ENCODE data around the gene MYO1H. TPM values are rescaled to one million over a fixed set of nuclear protein-coding genes. Genes with fewer than 3 reads are reported as not detected.

Gene MYO1H
- total RNA-seq, 1 experiment from 2014 or later = 0.26 TPM

DNA sequence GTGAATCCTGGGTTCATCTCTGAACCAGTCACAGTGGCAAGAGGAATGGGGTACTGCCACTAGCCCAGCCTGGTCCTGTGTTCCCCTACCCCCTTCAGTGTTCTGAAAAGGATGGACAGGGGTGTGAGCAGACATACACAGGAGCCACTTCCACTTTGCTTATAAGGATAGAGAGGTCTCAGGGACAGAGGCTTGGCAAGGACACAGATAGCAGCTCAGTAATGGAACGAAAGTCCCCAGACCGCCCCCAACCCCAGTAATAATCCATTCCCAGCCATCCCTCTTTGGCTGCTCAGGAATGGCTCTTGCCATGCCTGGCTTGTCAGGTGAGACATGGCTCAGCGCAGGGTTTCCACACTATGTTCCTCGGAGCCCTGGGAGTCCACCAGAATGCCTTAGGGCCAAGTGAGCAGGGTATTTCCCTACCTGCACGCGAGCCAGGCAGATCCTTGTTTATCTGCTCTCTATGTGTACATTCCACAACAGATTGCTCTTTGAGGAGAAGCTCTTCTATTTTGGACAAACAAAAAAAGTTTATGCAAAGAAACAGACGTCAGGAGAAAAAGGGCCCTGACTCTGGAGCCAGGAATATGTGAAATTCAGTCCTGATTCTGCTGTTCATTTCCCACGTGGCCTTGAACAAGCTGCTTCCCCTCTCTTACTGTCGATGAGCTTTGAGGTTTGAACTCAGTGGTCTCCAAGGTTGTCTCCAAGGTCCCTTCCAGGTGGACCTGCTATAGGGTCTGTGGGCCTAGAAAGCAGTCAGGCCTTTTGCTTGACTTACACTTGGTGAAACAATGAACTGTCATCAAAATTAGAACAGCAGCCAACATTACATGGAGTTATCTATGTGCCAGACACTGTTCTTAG lies 139.7 kb downstream of the MYO1H start:
- H3K4me1 Mint-ChIP-seq = no peaks in the 10 kb centered on the region
- H2AK5ac ChIP-seq (ENCODE audit: insufficient read length, low read length) = no peak overlapping the region
- H2BK12ac ChIP-seq (ENCODE audit: insufficient read length, low read depth, low read length) = no peak overlapping the region
- no peak overlapping the region for H3K56ac ChIP-seq (ENCODE audit: insufficient read length, low read depth, low read length)
- H3K9ac ChIP-seq (ENCODE audit: extremely low read depth, insufficient read length, low read length) = no peak overlapping the region
- DNase-seq = no peak
- no peak overlapping the region for H4K5ac ChIP-seq (ENCODE audit: insufficient read length, low read depth, low read length)
- H3K27me3 Mint-ChIP-seq (ENCODE audit: low read depth) = no peaks in the 10 kb centered on the region
- no peak overlapping the region for H2BK15ac ChIP-seq (ENCODE audit: low read depth, low read length)
- no peak overlapping the region for H2BK5ac ChIP-seq (ENCODE audit: insufficient read length, low read length)
- no peak overlapping the region for H2BK120ac ChIP-seq (ENCODE audit: low read depth, low read length, poor library complexity, severe bottlenecking)
- no peak overlapping the region for H4K91ac ChIP-seq (ENCODE audit: insufficient read length, low read depth, low read length)
- no peaks in the 10 kb centered on the region for H3K9me3 ChIP-seq (ENCODE audit: control insufficient read depth, low read depth, low read length)
- no peaks in the 10 kb centered on the region; the same call in 1 of the 2 replicates for H3K79me2 ChIP-seq (ENCODE audit: insufficient read depth, low read length)
- H3K23ac ChIP-seq (ENCODE audit: insufficient read length, low read depth, low read length) = no peak overlapping the region
- H3K9me3 Mint-ChIP-seq = no peaks in the 10 kb centered on the region
- no peak overlapping the region for H3T11ph ChIP-seq (ENCODE audit: low read length)
- no peaks in the 10 kb centered on the region for H3K23me2 ChIP-seq (ENCODE audit: insufficient read length, low read depth, low read length, poor library complexity, severe bottlenecking)
- no peak overlapping the region for H2AFZ ChIP-seq (ENCODE audit: low read length)
- H3K4ac ChIP-seq (ENCODE audit: low read depth, low read length) = no peak overlapping the region
- H3K4me1 ChIP-seq (ENCODE audit: insufficient read depth, low read length) = no peaks in the 10 kb centered on the region
- TF ChIP-seq, protein P1, sequence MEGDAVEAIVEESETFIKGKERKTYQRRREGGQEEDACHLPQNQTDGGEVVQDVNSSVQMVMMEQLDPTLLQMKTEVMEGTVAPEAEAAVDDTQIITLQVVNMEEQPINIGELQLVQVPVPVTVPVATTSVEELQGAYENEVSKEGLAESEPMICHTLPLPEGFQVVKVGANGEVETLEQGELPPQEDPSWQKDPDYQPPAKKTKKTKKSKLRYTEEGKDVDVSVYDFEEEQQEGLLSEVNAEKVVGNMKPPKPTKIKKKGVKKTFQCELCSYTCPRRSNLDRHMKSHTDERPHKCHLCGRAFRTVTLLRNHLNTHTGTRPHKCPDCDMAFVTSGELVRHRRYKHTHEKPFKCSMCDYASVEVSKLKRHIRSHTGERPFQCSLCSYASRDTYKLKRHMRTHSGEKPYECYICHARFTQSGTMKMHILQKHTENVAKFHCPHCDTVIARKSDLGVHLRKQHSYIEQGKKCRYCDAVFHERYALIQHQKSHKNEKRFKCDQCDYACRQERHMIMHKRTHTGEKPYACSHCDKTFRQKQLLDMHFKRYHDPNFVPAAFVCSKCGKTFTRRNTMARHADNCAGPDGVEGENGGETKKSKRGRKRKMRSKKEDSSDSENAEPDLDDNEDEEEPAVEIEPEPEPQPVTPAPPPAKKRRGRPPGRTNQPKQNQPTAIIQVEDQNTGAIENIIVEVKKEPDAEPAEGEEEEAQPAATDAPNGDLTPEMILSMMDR (conservative IDR thresholded peaks at IDR 0.05) = no peak
- H3K14ac ChIP-seq (ENCODE audit: insufficient read depth, low read length) = no peak overlapping the region
- no peak overlapping the region for H4K8ac ChIP-seq (replicated peaks; ENCODE audit: insufficient read length, low read depth, low read length)
- H3K79me1 ChIP-seq (ENCODE audit: insufficient read depth, low read depth, low read length, poor library complexity, severe bottlenecking) = no peaks in the 10 kb centered on the region
- H3K27ac Mint-ChIP-seq = no peak overlapping the region
- no CpG with 5 or more reads among the region's 9 CpGs for WGBS (ENCODE audit: extremely low coverage, insufficient read length, low lambda C conversion rate)
- no peak overlapping the region for H3K18ac ChIP-seq (ENCODE audit: insufficient read length, low read depth, low read length)
- no peak overlapping the region for H3K27ac ChIP-seq (ENCODE audit: insufficient read length, low read depth, low read length)
- H3K36me3 Mint-ChIP-seq (ENCODE audit: insufficient read depth in 1 of 3, low read depth in 3 of 3) = peaks cover 12 to 74% (median 65%) of the 10 kb centered on the region in 3 experiments; a peak in 6 of 7 replicates
- H4K20me1 ChIP-seq (ENCODE audit: control insufficient read depth, insufficient read depth, insufficient read length) = no peaks in the 10 kb centered on the region
- no peak overlapping the region for H3K4me2 ChIP-seq (ENCODE audit: insufficient read depth, insufficient read length, low read length)
- H2BK20ac ChIP-seq (ENCODE audit: low read depth, low read length, poor library complexity, severe bottlenecking) = no peak overlapping the region
- no peaks in the 10 kb centered on the region for H3K27me3 ChIP-seq (ENCODE audit: insufficient read depth, low read length)
- H3K4me3 Mint-ChIP-seq = no peak overlapping the region

Measured in H9 (cell line).